Fibroblast of pulmonary artery (primary cell): Measurements from ENCODE around the gene PRICKLE2.

Experiments
- DNase-seq: peaks from one replicate; pipeline ENCODE4 v3.0.0-alpha.2; 2010; ENCODE audit warnings: low read depth
- H3K4me3 ChIP-seq: replicated peaks from 2 replicates; pipeline ENCODE4 v1.5.1; 2011; ENCODE audit warnings: low read depth, mild to moderate bottlenecking, control low read depth, low read length, moderate library complexity
- CTCF ChIP-seq: IDR thresholded peaks from 2 replicates; pipeline ENCODE4 v1.5.1; 2011; ENCODE audit warnings: mild to moderate bottlenecking, control low read depth, low read length, inconsistent platforms; ENCODE audit errors: missing control alignments

The PRICKLE2 gene

GRCh38 chr3:64260431-64260830, 35.2 kb upstream of the PRICKLE2 start:
- no peak overlapping the region for H3K4me3 ChIP-seq
- no peak for DNase-seq
- TF ChIP-seq CTCF = no peak

GRCh38 chr3:64259636-64260035, 34.4 kb upstream of the PRICKLE2 start:
- no peak overlapping the region for H3K4me3 ChIP-seq
- TF ChIP-seq CTCF = no peak
- no peak for DNase-seq

- H3K4me3 ChIP-seq = no peak overlapping the region
- no peak for DNase-seq
- no peak for TF ChIP-seq CTCF
These were observed 32.0 kb upstream of the PRICKLE2 start for GRCh38 chr3:64257100-64257755.

- H3K4me3 ChIP-seq = no peak overlapping the region
- TF ChIP-seq CTCF = no peak
- no peak for DNase-seq
These were observed 30.6 kb upstream of the PRICKLE2 start for GRCh38 chr3:64255741-64256340.

- no peak overlapping the region for H3K4me3 ChIP-seq
- no peak for TF ChIP-seq CTCF
- DNase-seq = no peak
These were observed 29.2 kb upstream of the PRICKLE2 start for GRCh38 chr3:64254443-64254842.

- H3K4me3 ChIP-seq = no peak overlapping the region
- TF ChIP-seq CTCF = no peak
- no peak for DNase-seq
These were observed 28.4 kb upstream of the PRICKLE2 start for GRCh38 chr3:64253689-64254088.

GRCh38 chr3:64251019-64251418, 25.8 kb upstream of the PRICKLE2 start:
- H3K4me3 ChIP-seq = no peak overlapping the region
- TF ChIP-seq CTCF = no peak
- no peak for DNase-seq
